Mesenchymal stem cell (in vitro differentiated cells and primary cell): ENCODE measurements around the gene MYO9A.
A peak's percentile ranks its signal among the peaks of the same experiment; 100 is the strongest.

Experiments used
- DNase-seq: peaks from one replicate; pipeline ENCODE4 v3.0.0-alpha.2; 2013
- H2AFZ ChIP-seq: one replicate; pipeline ENCODE4 v1.6.1; 2013; ENCODE audit warnings: low read depth, mild to moderate bottlenecking, control low read depth, inconsistent platforms, low read length, moderate library complexity
- H2AK5ac ChIP-seq: 2 replicates; pipeline ENCODE4 v1.6.1; 2013; ENCODE audit warnings: low read length, moderate library complexity, mild to moderate bottlenecking, inconsistent platforms; ENCODE audit not compliant: severe bottlenecking
- H2BK120ac ChIP-seq: one replicate; pipeline ENCODE4 v1.6.1; 2013; ENCODE audit warnings: low read depth, mild to moderate bottlenecking, inconsistent platforms, low read length, moderate library complexity
- H2BK12ac ChIP-seq, 2 experiments: one replicate each; pipeline ENCODE4 v1.6.1; 2013; ENCODE audit warnings: inconsistent platforms in 2 of 2, low read length in 2 of 2, mild to moderate bottlenecking in 2 of 2, moderate library complexity in 2 of 2, control low read depth in 1 of 2
- H2BK15ac ChIP-seq: one replicate; pipeline ENCODE4 v1.6.1; 2013; ENCODE audit warnings: mild to moderate bottlenecking, low read depth, inconsistent platforms; ENCODE audit not compliant: poor library complexity, severe bottlenecking
- H2BK5ac ChIP-seq: 2 replicates; pipeline ENCODE4 v1.6.1; 2013; ENCODE audit warnings: low read depth, mild to moderate bottlenecking, low read length, control low read depth, inconsistent platforms; ENCODE audit not compliant: poor library complexity, severe bottlenecking
- H3K14ac ChIP-seq, 2 experiments: one replicate each; pipeline ENCODE4 v1.6.1; 2013; ENCODE audit warnings: inconsistent platforms in 2 of 2, low read length in 2 of 2, control low read depth in 1 of 2, mild to moderate bottlenecking in 1 of 2, moderate library complexity in 1 of 2
- H3K18ac ChIP-seq, 2 experiments: one replicate each; pipeline ENCODE4 v1.6.1; 2013; ENCODE audit warnings: inconsistent platforms in 2 of 2, low read length in 2 of 2, control low read depth in 1 of 2, low read depth in 1 of 2, mild to moderate bottlenecking in 1 of 2
- H3K23ac ChIP-seq, 2 experiments: one replicate each; pipeline ENCODE4 v1.6.1; 2013; ENCODE audit warnings: inconsistent platforms in 2 of 2, low read length in 2 of 2, mild to moderate bottlenecking in 2 of 2, moderate library complexity in 2 of 2, control low read depth in 1 of 2
- H3K27ac ChIP-seq: 2 replicates; pipeline ENCODE4 v1.5.1; 2013; ENCODE audit warnings: mild to moderate bottlenecking, moderate library complexity, low read length, control low read depth, inconsistent platforms; ENCODE audit not compliant: poor library complexity, severe bottlenecking
- H3K27me3 ChIP-seq, 2 experiments: 2 replicates each; pipeline versions ENCODE4 v1.6.1 to v1.7.0; 2013; ENCODE audit warnings: low read length in 2 of 2, mild to moderate bottlenecking in 2 of 2, moderate library complexity in 2 of 2, control low read depth in 1 of 2, inconsistent platforms in 1 of 2; ENCODE audit not compliant: control insufficient read depth in 1 of 2, insufficient read depth in 1 of 2
- H3K36me3 ChIP-seq, 2 experiments: 2 replicates each; pipeline versions ENCODE4 v1.6.1 to v1.7.0; 2013; ENCODE audit warnings: low read length in 2 of 2, control low read depth in 1 of 2, inconsistent platforms in 1 of 2, low read depth in 1 of 2, mild to moderate bottlenecking in 1 of 2; ENCODE audit not compliant: insufficient read depth in 2 of 2, control insufficient read depth in 1 of 2
- H3K4ac ChIP-seq, 2 experiments: one replicate each; pipeline ENCODE4 v1.6.1; 2013; ENCODE audit warnings: inconsistent platforms in 2 of 2, low read length in 2 of 2, mild to moderate bottlenecking in 2 of 2, moderate library complexity in 2 of 2, control low read depth in 1 of 2, low read depth in 1 of 2
- H3K4me1 ChIP-seq: 2 replicates; pipeline ENCODE4 v1.6.1; 2013; ENCODE audit warnings: low read depth, low read length, control low read depth; ENCODE audit not compliant: control insufficient read depth, insufficient read depth
- H3K4me2 ChIP-seq: 2 replicates; pipeline ENCODE4 v1.6.1; 2013; ENCODE audit warnings: low read length, mild to moderate bottlenecking, inconsistent platforms; ENCODE audit not compliant: poor library complexity, severe bottlenecking
- H3K4me3 ChIP-seq, 2 experiments: 2 replicates each; pipeline versions ENCODE4 v1.5.1 to v1.7.0; 2013; ENCODE audit warnings: low read length in 2 of 2, mild to moderate bottlenecking in 2 of 2, control low read depth in 1 of 2, low read depth in 1 of 2; ENCODE audit not compliant: insufficient read depth in 1 of 2
- H3K79me1 ChIP-seq: replicated peaks from 2 replicates; pipeline ENCODE4 v1.6.1; 2013; ENCODE audit warnings: mild to moderate bottlenecking, control low read depth, low read length, inconsistent platforms; ENCODE audit not compliant: poor library complexity, severe bottlenecking
- H3K9ac ChIP-seq: 2 replicates; pipeline ENCODE4 v1.7.0; 2013; ENCODE audit warnings: mild to moderate bottlenecking, low read length, moderate library complexity
- H3K9me3 ChIP-seq: 2 replicates; pipeline ENCODE4 v1.7.0; 2013; ENCODE audit warnings: mild to moderate bottlenecking, low read length; ENCODE audit not compliant: control insufficient read depth
- H4K8ac ChIP-seq: one replicate; pipeline ENCODE4 v1.6.1; 2013; ENCODE audit warnings: inconsistent platforms, mild to moderate bottlenecking, low read length, moderate library complexity
- H4K91ac ChIP-seq: one replicate; pipeline ENCODE4 v1.6.1; 2013; ENCODE audit warnings: mild to moderate bottlenecking, low read length, inconsistent platforms
- WGBS: methylation state at CpG from one replicate; pipeline ENCODE4 v1.1.7; 2013; ENCODE audit warnings: mixed read lengths; 5-methylcytosine and 5-hydroxymethylcytosine counted together

Gene MYO9A

GRCh38 chr15:71820127-71820526, 297.8 kb downstream of the MYO9A start:
- no peaks in the 10 kb centered on the region for H3K79me1 ChIP-seq
- H3K4me1 ChIP-seq: no peaks in the 10 kb centered on the region
- peaks cover 76% of the 10 kb centered on the region for H3K9me3 ChIP-seq
- H2AK5ac ChIP-seq: no peak overlapping the region
- no peaks in the 10 kb centered on the region for H3K27me3 ChIP-seq
- H3K36me3 ChIP-seq: peaks cover 16 to 53% of the 10 kb centered on the region in 2 experiments
- H3K27ac ChIP-seq: no peak overlapping the region
- peak overlapping the region in 1 of 2 experiments; percentile 36 for H3K4me3 ChIP-seq
- H2BK120ac ChIP-seq: no peak overlapping the region
- H2BK15ac ChIP-seq: no peak overlapping the region
- DNase-seq: no peak
- H3K23ac ChIP-seq: no peak overlapping the region
- H2BK5ac ChIP-seq: no peak overlapping the region
- no peak overlapping the region for H3K4ac ChIP-seq
- no peak overlapping the region for H3K9ac ChIP-seq
- no peak overlapping the region for H2AFZ ChIP-seq
- no peak overlapping the region for H3K14ac ChIP-seq
- H2BK12ac ChIP-seq: no peak overlapping the region
- H4K8ac ChIP-seq: no peak overlapping the region
- no peak overlapping the region for H3K18ac ChIP-seq
- no peak overlapping the region for H4K91ac ChIP-seq
- H3K4me2 ChIP-seq: no peak overlapping the region
- WGBS: no CpG with 5 or more reads among the region's 1 CpG

- Histone ChIP-seq H3K36me3 (peaks cover 16 to 28% of the 10 kb centered on the region in 2 experiments), H3K4me1 (no peaks in the 10 kb centered on the region), H2BK5ac (no peak overlapping the region), H3K4me2 (no peak overlapping the region), H3K9me3 (peaks cover 48% of the 10 kb centered on the region), H4K91ac (no peak overlapping the region), H3K27me3 (no peaks in the 10 kb centered on the region), H4K8ac (no peak overlapping the region), H2AFZ (no peak overlapping the region), H2AK5ac (no peak overlapping the region), H2BK15ac (no peak overlapping the region), H2BK120ac (no peak overlapping the region), H3K4me3 (peak overlapping the region in 1 of 2 experiments; percentile 14), H3K18ac (no peak overlapping the region), H3K23ac (no peak overlapping the region), H3K9ac (no peak overlapping the region), H2BK12ac (no peak overlapping the region), H3K4ac (no peak overlapping the region), H3K79me1 (no peaks in the 10 kb centered on the region), H3K14ac (no peak overlapping the region), H3K27ac (no peak overlapping the region)
- WGBS: 94% methylated on average over 13 of the region's 13 CpGs
- DNase-seq: no peak
These were observed 300.6 kb downstream of the MYO9A start for GRCh38 chr15:71817351-71817750.

GRCh38 chr15:71815301-71815700, 302.6 kb downstream of the MYO9A start:
- H3K9me3 ChIP-seq: peaks cover 29% of the 10 kb centered on the region
- H3K18ac ChIP-seq: no peak overlapping the region
- no peak overlapping the region for H2AFZ ChIP-seq
- H3K4me2 ChIP-seq: no peak overlapping the region
- no peak overlapping the region for H3K23ac ChIP-seq
- H3K14ac ChIP-seq: no peak overlapping the region
- peaks cover 0 to 4% of the 10 kb centered on the region in 2 experiments for H3K27me3 ChIP-seq
- H3K4me1 ChIP-seq: peaks cover 5% of the 10 kb centered on the region
- no peak overlapping the region for H4K91ac ChIP-seq
- 100% methylated on average over 2 of the region's 3 CpGs for WGBS
- H4K8ac ChIP-seq: no peak overlapping the region
- DNase-seq: no peak
- no peaks in the 10 kb centered on the region for H3K79me1 ChIP-seq
- H2BK120ac ChIP-seq: no peak overlapping the region
- no peak overlapping the region for H3K4ac ChIP-seq
- peaks cover 10 to 27% of the 10 kb centered on the region in 2 experiments for H3K36me3 ChIP-seq
- no peak overlapping the region for H2BK5ac ChIP-seq
- no peak overlapping the region for H2AK5ac ChIP-seq
- H3K4me3 ChIP-seq: no peak overlapping the region
- no peak overlapping the region for H3K9ac ChIP-seq
- H2BK15ac ChIP-seq: no peak overlapping the region
- no peak overlapping the region for H2BK12ac ChIP-seq
- H3K27ac ChIP-seq: no peak overlapping the region

GRCh38 chr15:71813723-71814470, 304.1 kb downstream of the MYO9A start:
- H2BK5ac ChIP-seq: no peak overlapping the region
- no peak overlapping the region for H2AFZ ChIP-seq
- H3K23ac ChIP-seq: no peak overlapping the region
- no peak overlapping the region for H2BK120ac ChIP-seq
- no peak overlapping the region for H3K4me3 ChIP-seq
- H2BK12ac ChIP-seq: no peak overlapping the region
- H3K9me3 ChIP-seq: peaks cover 15% of the 10 kb centered on the region
- H3K27me3 ChIP-seq: peaks cover 0 to 17% of the 10 kb centered on the region in 2 experiments
- H4K91ac ChIP-seq: no peak overlapping the region
- no peak for DNase-seq
- no peak overlapping the region for H3K18ac ChIP-seq
- H3K14ac ChIP-seq: no peak overlapping the region
- 97% methylated on average over 9 of the region's 9 CpGs for WGBS
- no peak overlapping the region for H3K4ac ChIP-seq
- H3K79me1 ChIP-seq: no peaks in the 10 kb centered on the region
- H2BK15ac ChIP-seq: no peak overlapping the region
- no peak overlapping the region for H4K8ac ChIP-seq
- H3K4me2 ChIP-seq: no peak overlapping the region
- H3K27ac ChIP-seq: no peak overlapping the region
- H3K4me1 ChIP-seq: peaks cover 15% of the 10 kb centered on the region
- peaks cover 0 to 27% of the 10 kb centered on the region in 2 experiments for H3K36me3 ChIP-seq
- no peak overlapping the region for H2AK5ac ChIP-seq
- no peak overlapping the region for H3K9ac ChIP-seq
